GM18867 (cell line): ENCODE measurements around the gene KLC4.

ENCODE experiments used
- ATAC-seq: cut with Tn5 transposase; IDR thresholded peaks from one replicate; pipeline ENCODE4 v1.9.1; 2021; ENCODE audit warnings: mild to moderate bottlenecking, moderate library complexity; ENCODE audit not compliant: unreplicated experiment

KLC4 gene

GRCh38 chr6:43120944-43121913 is 61.8 kb downstream of the KLC4 start:
- no peak for ATAC-seq

- no peak for ATAC-seq
Measured at GRCh38 chr6:43122146-43122545, 62.7 kb downstream of the KLC4 start.

DNA sequence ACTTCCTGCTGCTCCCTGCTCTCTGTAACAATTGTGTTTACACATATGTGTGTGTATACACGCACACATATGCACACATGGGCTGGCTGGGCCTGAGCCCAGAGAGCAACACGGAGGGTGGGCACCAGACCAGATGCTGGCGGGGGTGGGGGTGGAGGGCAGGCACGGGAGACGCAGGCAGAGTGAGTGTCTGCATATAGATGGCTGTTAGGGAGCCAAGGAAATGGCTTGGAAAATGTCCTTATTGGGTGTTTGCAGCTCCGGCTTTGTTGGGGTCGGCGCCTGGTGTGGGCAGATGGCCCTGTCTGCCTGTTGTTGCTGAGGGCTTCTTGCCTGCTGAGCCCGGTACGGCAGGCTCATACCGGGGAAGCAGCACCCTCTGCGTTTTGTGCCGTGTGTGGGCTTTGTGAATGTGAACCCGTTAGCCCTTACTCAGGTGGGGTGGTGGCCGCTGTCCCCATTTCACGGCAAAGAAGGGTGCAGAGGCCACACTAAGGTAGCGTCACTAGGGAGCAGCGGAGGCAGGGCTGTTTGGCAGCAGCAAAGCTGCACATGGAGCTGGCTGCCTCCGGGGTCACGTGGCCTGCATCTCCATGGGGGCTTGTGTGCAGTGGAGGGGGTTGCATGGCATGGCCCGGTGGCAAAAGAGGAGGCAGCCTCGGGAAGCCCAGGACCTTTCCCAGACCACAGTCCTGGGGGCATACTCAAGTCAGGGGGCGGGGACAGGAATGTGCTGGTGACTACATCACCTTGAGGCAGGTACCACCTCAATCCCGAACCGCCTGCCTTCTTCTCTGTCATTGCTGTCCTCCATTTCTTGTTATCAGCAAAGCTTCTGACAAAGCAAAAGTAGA is 64.3 kb downstream of the KLC4 start:
- ATAC-seq, result no peak

DNA sequence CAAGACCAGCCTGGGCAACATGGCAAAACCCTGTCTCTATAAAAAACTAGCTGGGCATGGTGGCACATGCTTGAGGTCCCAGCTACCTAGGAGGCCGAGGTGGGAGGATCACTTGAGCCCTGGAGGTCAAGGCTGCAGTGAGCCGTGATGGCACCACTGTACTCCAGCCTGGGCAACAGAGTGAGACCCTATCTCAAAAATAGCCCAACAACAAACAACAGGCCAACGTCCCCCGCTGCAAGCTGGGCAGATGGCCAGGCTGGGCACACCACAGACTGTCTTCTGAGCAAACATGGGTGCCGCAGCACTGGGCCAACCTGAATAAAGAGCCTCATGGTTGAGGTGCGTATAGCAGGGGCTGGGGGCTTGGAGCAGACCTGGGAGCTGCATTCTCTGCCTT is 65.0 kb downstream of the KLC4 start:
- no peak for ATAC-seq
